Tibial nerve (tissue), 4 donors: ENCODE results near the gene THAP2. TPM values are rescaled to one million over a fixed set of nuclear protein-coding genes. Genes with fewer than 3 reads are reported as not detected.

Experiments
- DNase-seq, 2 donors: peaks; one replicate each; pipeline ENCODE4 v3.0.0-alpha.2; 2019; ENCODE audit warnings: low spot score in 2 of 2
- H3K27ac ChIP-seq, 4 donors: fragments of 200-600 bp; sonication (generic) in 3 of 4; one replicate each; pipeline ENCODE4 v1.5.1; 2017 to 2019; ENCODE audit warnings: mild to moderate bottlenecking in 1 of 4
- H3K27me3 ChIP-seq, 2 donors: fragments of 200-600 bp; sonication (generic) in 1 of 2; one replicate each; pipeline versions ENCODE4 v1.5.1 to v1.6.0; 2017 to 2019
- H3K36me3 ChIP-seq, 3 donors: fragments of 200-600 bp; sonication (generic); one replicate each; pipeline ENCODE4 v1.5.1; 2018 to 2019
- H3K4me1 ChIP-seq, 4 donors: fragments of 200-600 bp; sonication (generic) in 3 of 4; one replicate each; pipeline ENCODE4 v1.5.1; 2017 to 2019
- H3K4me3 ChIP-seq, 4 donors: fragments of 200-600 bp; sonication (generic) in 3 of 4; one replicate each; pipeline ENCODE4 v1.5.1; 2017 to 2019; ENCODE audit warnings: mild to moderate bottlenecking in 1 of 4, moderate library complexity in 1 of 4
- H3K9me3 ChIP-seq, 4 donors: fragments of 200-600 bp; sonication (generic) in 3 of 4; one replicate each; pipeline ENCODE4 v1.5.1; 2017 to 2019
- CTCF ChIP-seq, 5 experiments: fragments of 200-600 bp in 3 of 5; fragments of 450-650 bp in 2 of 5; sonication (generic) in 3 of 5; IDR thresholded peaks; one replicate each; pipeline ENCODE4 v1.5.1; 2016 to 2019; ENCODE audit warnings: antibody characterized with exemption in 5 of 5, mild to moderate bottlenecking in 3 of 5, moderate library complexity in 2 of 5
- EP300 ChIP-seq, 2 donors: sonication (generic); formaldehyde crosslinking; IDR thresholded peaks; one replicate each; pipeline ENCODE4 v1.6.1; 2017; ENCODE audit warnings: antibody characterized with exemption in 2 of 2, mild to moderate bottlenecking in 1 of 2
- POLR2A ChIP-seq, 2 donors: fragments of 450-650 bp; IDR thresholded peaks; one replicate each; pipeline ENCODE4 v1.6.1; 2017; ENCODE audit warnings: antibody characterized with exemption in 2 of 2, mild to moderate bottlenecking in 2 of 2, moderate library complexity in 2 of 2
- WGBS, 2 donors: methylation state at CpG; one replicate each; pipeline ENCODE4 v1.1.5; 2018; 5-methylcytosine and 5-hydroxymethylcytosine counted together
- total RNA-seq, 4 donors: library from RNA; depleted of rRNA; stranded (reverse); fragments of >200 nt; gene quantifications; one replicate each; pipeline ENCODE4 v1.1.0, GENCODE V29; 2016

THAP2 gene
- 1 to 10 TPM; 2.1 to 5.0 (median 2.3) TPM for total RNA-seq

- Histone ChIP-seq H3K27me3 (no peaks in the 10 kb centered on the region), H3K4me3 (peak within 1 kb of the TSS; percentile 79 to 94 (median 84)), H3K27ac (peak within 1 kb of the TSS; percentile 83 to 95 (median 93)), H3K9me3 (no peaks in the 10 kb centered on the region), H3K36me3 (peaks cover 0 to 9% (median 0%) of the 10 kb centered on the region in 3 donors), H3K4me1 (peaks cover 0 to 41% (median 17%) of the 10 kb centered on the region in 4 donors)
- 1% methylated on average over 57 of the region's 57 CpGs for WGBS, 2 donors
- peak; percentile 74 to 97 for TF ChIP-seq EP300 (IDR thresholded peaks at IDR 0.05)
- peak in 4 of 5 experiments; percentile 16 to 41 (median 25) for TF ChIP-seq CTCF (IDR thresholded peaks at IDR 0.05)
- peak; percentile 84 to 91 for TF ChIP-seq POLR2A (IDR thresholded peaks at IDR 0.05)
- peak; percentile 82 to 94 for DNase-seq
These were observed at the start of gene THAP2, which contains the start of gene ZFC3H1 for GRCh38 chr12:71663561-71664410. TSS of gene THAP2 (plus strand) at chr12:71664301. CDS start at chr12:71664510, 209 bp downstream. TSS of gene ZFC3H1 (minus strand) at chr12:71663848. CDS start at chr12:71663610, 238 bp downstream.

GRCh38 chr12:71621938-71622337 is 42.2 kb upstream of the THAP2 start:
- WGBS, 2 donors: 97 to 100% methylated on average over 1 of the region's 1 CpG
- peaks cover 0 to 91% (median 6%) of the 10 kb centered on the region in 3 donors for H3K36me3 ChIP-seq
- no peak overlapping the region for H3K27ac ChIP-seq

GRCh38 chr12:71625476-71625875 is 38.6 kb upstream of the THAP2 start:
- 92 to 98% methylated on average over 2 of the region's 2 CpGs for WGBS, 2 donors
- peaks cover 0 to 90% (median 4%) of the 10 kb centered on the region in 3 donors for H3K36me3 ChIP-seq

More at GRCh38 chr12:71621938-71622337, 42.2 kb upstream of the THAP2 start:
- no peak for DNase-seq
- TF ChIP-seq EP300 (IDR thresholded peaks at IDR 0.05) (no peak), CTCF (IDR thresholded peaks at IDR 0.05) (no peak), POLR2A (IDR thresholded peaks at IDR 0.05) (no peak)
- Histone ChIP-seq H3K9me3 (no peaks in the 10 kb centered on the region), H3K4me3 (no peak overlapping the region), H3K4me1 (peaks cover 0 to 8% (median 0%) of the 10 kb centered on the region in 4 donors), H3K27me3 (no peaks in the 10 kb centered on the region)

GRCh38 chr12:71626098-71626497 is 38.0 kb upstream of the THAP2 start:
- WGBS, 2 donors: 51 to 58% methylated on average over 5 of the region's 5 CpGs
- Histone ChIP-seq H3K4me3 (no peak overlapping the region), H3K4me1 (peaks cover 0 to 8% (median 0%) of the 10 kb centered on the region in 4 donors), H3K27me3 (no peaks in the 10 kb centered on the region), H3K27ac (no peak overlapping the region), H3K9me3 (no peaks in the 10 kb centered on the region), H3K36me3 (peaks cover 0 to 88% (median 4%) of the 10 kb centered on the region in 3 donors)
- DNase-seq: no peak
- TF ChIP-seq EP300 (IDR thresholded peaks at IDR 0.05) (no peak), CTCF (IDR thresholded peaks at IDR 0.05) (no peak), POLR2A (IDR thresholded peaks at IDR 0.05) (no peak)

More at GRCh38 chr12:71625476-71625875, 38.6 kb upstream of the THAP2 start:
- peaks cover 0 to 8% (median 0%) of the 10 kb centered on the region in 4 donors for H3K4me1 ChIP-seq
- H3K9me3 ChIP-seq: no peaks in the 10 kb centered on the region
- TF ChIP-seq CTCF (IDR thresholded peaks at IDR 0.05) (no peak), EP300 (IDR thresholded peaks at IDR 0.05) (no peak), POLR2A (IDR thresholded peaks at IDR 0.05) (no peak)
- H3K27ac ChIP-seq: no peak overlapping the region
- no peak for DNase-seq
- H3K27me3 ChIP-seq: no peaks in the 10 kb centered on the region
- no peak overlapping the region for H3K4me3 ChIP-seq

- 22 to 40% methylated on average over 3 of the region's 3 CpGs for WGBS, 2 donors
These were observed 37.3 kb upstream of the THAP2 start for GRCh38 chr12:71626768-71627167.

More at GRCh38 chr12:71626768-71627167, 37.3 kb upstream of the THAP2 start:
- Histone ChIP-seq H3K9me3 (no peaks in the 10 kb centered on the region), H3K4me1 (peaks cover 0 to 8% (median 0%) of the 10 kb centered on the region in 4 donors), H3K4me3 (no peak overlapping the region), H3K27me3 (no peaks in the 10 kb centered on the region), H3K36me3 (peaks cover 4 to 88% (median 5%) of the 10 kb centered on the region in 3 donors), H3K27ac (peak overlapping the region in 1 of 4 donors; percentile 11)
- no peak for DNase-seq
- TF ChIP-seq POLR2A (IDR thresholded peaks at IDR 0.05) (no peak), CTCF (IDR thresholded peaks at IDR 0.05) (no peak), EP300 (IDR thresholded peaks at IDR 0.05) (no peak)
